ENCODE measurements around the gene EXOC3L4. TPM values are rescaled to one million over a fixed set of nuclear protein-coding genes. Genes with fewer than 3 reads are reported as not detected.

EXOC3L4 gene
- total and polyA plus RNA-seq, 9 of the 15 experiments (the other 6 are each of a cell fraction or from before 2014, with no cell fraction given): 0.10 to 6.7 (median 0.98) TPM; not detected in 1

GRCh38 chr14:103057372-103058163 lies 37.0 kb upstream of the EXOC3L4 start, which contains the start of gene CDC42BPB (continued):
- TF ChIP-seq, protein P1, sequence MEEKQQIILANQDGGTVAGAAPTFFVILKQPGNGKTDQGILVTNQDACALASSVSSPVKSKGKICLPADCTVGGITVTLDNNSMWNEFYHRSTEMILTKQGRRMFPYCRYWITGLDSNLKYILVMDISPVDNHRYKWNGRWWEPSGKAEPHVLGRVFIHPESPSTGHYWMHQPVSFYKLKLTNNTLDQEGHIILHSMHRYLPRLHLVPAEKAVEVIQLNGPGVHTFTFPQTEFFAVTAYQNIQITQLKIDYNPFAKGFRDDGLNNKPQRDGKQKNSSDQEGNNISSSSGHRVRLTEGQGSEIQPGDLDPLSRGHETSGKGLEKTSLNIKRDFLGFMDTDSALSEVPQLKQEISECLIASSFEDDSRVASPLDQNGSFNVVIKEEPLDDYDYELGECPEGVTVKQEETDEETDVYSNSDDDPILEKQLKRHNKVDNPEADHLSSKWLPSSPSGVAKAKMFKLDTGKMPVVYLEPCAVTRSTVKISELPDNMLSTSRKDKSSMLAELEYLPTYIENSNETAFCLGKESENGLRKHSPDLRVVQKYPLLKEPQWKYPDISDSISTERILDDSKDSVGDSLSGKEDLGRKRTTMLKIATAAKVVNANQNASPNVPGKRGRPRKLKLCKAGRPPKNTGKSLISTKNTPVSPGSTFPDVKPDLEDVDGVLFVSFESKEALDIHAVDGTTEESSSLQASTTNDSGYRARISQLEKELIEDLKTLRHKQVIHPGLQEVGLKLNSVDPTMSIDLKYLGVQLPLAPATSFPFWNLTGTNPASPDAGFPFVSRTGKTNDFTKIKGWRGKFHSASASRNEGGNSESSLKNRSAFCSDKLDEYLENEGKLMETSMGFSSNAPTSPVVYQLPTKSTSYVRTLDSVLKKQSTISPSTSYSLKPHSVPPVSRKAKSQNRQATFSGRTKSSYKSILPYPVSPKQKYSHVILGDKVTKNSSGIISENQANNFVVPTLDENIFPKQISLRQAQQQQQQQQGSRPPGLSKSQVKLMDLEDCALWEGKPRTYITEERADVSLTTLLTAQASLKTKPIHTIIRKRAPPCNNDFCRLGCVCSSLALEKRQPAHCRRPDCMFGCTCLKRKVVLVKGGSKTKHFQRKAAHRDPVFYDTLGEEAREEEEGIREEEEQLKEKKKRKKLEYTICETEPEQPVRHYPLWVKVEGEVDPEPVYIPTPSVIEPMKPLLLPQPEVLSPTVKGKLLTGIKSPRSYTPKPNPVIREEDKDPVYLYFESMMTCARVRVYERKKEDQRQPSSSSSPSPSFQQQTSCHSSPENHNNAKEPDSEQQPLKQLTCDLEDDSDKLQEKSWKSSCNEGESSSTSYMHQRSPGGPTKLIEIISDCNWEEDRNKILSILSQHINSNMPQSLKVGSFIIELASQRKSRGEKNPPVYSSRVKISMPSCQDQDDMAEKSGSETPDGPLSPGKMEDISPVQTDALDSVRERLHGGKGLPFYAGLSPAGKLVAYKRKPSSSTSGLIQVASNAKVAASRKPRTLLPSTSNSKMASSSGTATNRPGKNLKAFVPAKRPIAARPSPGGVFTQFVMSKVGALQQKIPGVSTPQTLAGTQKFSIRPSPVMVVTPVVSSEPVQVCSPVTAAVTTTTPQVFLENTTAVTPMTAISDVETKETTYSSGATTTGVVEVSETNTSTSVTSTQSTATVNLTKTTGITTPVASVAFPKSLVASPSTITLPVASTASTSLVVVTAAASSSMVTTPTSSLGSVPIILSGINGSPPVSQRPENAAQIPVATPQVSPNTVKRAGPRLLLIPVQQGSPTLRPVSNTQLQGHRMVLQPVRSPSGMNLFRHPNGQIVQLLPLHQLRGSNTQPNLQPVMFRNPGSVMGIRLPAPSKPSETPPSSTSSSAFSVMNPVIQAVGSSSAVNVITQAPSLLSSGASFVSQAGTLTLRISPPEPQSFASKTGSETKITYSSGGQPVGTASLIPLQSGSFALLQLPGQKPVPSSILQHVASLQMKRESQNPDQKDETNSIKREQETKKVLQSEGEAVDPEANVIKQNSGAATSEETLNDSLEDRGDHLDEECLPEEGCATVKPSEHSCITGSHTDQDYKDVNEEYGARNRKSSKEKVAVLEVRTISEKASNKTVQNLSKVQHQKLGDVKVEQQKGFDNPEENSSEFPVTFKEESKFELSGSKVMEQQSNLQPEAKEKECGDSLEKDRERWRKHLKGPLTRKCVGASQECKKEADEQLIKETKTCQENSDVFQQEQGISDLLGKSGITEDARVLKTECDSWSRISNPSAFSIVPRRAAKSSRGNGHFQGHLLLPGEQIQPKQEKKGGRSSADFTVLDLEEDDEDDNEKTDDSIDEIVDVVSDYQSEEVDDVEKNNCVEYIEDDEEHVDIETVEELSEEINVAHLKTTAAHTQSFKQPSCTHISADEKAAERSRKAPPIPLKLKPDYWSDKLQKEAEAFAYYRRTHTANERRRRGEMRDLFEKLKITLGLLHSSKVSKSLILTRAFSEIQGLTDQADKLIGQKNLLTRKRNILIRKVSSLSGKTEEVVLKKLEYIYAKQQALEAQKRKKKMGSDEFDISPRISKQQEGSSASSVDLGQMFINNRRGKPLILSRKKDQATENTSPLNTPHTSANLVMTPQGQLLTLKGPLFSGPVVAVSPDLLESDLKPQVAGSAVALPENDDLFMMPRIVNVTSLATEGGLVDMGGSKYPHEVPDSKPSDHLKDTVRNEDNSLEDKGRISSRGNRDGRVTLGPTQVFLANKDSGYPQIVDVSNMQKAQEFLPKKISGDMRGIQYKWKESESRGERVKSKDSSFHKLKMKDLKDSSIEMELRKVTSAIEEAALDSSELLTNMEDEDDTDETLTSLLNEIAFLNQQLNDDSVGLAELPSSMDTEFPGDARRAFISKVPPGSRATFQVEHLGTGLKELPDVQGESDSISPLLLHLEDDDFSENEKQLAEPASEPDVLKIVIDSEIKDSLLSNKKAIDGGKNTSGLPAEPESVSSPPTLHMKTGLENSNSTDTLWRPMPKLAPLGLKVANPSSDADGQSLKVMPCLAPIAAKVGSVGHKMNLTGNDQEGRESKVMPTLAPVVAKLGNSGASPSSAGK (IDR thresholded peaks at IDR 0.05): peak; percentile 88
- peak; percentile 15; the same call in 1 of the 2 replicates for TF ChIP-seq RBFOX2 (IDR thresholded peaks at IDR 0.05; ENCODE audit: low read depth, low read length)
- TF ChIP-seq ILF3 (IDR thresholded peaks at IDR 0.05; ENCODE audit: borderline replicate concordance): no peak
- TF ChIP-seq, protein P2, sequence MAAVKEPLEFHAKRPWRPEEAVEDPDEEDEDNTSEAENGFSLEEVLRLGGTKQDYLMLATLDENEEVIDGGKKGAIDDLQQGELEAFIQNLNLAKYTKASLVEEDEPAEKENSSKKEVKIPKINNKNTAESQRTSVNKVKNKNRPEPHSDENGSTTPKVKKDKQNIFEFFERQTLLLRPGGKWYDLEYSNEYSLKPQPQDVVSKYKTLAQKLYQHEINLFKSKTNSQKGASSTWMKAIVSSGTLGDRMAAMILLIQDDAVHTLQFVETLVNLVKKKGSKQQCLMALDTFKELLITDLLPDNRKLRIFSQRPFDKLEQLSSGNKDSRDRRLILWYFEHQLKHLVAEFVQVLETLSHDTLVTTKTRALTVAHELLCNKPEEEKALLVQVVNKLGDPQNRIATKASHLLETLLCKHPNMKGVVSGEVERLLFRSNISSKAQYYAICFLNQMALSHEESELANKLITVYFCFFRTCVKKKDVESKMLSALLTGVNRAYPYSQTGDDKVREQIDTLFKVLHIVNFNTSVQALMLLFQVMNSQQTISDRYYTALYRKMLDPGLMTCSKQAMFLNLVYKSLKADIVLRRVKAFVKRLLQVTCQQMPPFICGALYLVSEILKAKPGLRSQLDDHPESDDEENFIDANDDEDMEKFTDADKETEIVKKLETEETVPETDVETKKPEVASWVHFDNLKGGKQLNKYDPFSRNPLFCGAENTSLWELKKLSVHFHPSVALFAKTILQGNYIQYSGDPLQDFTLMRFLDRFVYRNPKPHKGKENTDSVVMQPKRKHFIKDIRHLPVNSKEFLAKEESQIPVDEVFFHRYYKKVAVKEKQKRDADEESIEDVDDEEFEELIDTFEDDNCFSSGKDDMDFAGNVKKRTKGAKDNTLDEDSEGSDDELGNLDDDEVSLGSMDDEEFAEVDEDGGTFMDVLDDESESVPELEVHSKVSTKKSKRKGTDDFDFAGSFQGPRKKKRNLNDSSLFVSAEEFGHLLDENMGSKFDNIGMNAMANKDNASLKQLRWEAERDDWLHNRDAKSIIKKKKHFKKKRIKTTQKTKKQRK (IDR thresholded peaks at IDR 0.05; ENCODE audit: borderline replicate concordance, low read depth, low read length): no peak
- peak; percentile 89 to 90 for TF ChIP-seq NRF1 (conservative IDR thresholded peaks at IDR 0.05 in 1 of 2, IDR thresholded peaks at IDR 0.05 in 1 of 2)
- TF ChIP-seq ZC3H11A (IDR thresholded peaks at IDR 0.05; ENCODE audit: low read depth, low read length): no peak
- peak; percentile 30; the same call in 1 of the 2 replicates for TF ChIP-seq ZBTB2 (IDR thresholded peaks at IDR 0.05)
- TF ChIP-seq BCOR (IDR thresholded peaks at IDR 0.05): no peak
